Endothelial cell of umbilical vein (primary cell): Measurements from ENCODE around the gene GAB2. TPM values are rescaled to one million over a fixed set of nuclear protein-coding genes. Genes with fewer than 3 reads are reported as not detected.

Source experiments
- BruUV-seq: library from RNA; stranded (reverse); fragments of 400-500 nt; replicated peaks from 2 replicates; lab custom pipeline; 2021; lab: Mats Ljungman, UMichigan
- CTCF ChIA-PET: fragments of 300-600, 350-600 bp; sonication (Branson Sonifier 250); formaldehyde crosslinking; loops from one replicate; lab custom pipeline; 2021; ENCODE audit warnings: antibody characterized with exemption, inconsistent platforms; lab: Charles Lee
- POLR2A ChIA-PET: fragments of 300-600, 350-600 bp; sonication (Branson Sonifier 250); formaldehyde crosslinking; loops from one replicate; lab custom pipeline; 2021; ENCODE audit warnings: antibody characterized with exemption, inconsistent platforms; lab: Charles Lee
- DNase-seq: peaks from one replicate; pipeline ENCODE4 v3.0.0-alpha.2; 2011; ENCODE audit warnings: low read depth, low spot score
- FAIRE-seq: peaks from 2 replicates; lab custom pipeline; 2011; peaks lifted over from hg19 to GRCh38; lab: Jason Lieb, UNC
- H2AFZ ChIP-seq: 2 replicates; pipeline ENCODE4 v1.6.0; 2012; ENCODE audit warnings: low read depth, low read length, control low read depth, inconsistent platforms
- H3K27ac ChIP-seq: 2 replicates; pipeline ENCODE4 v1.5.1; 2011; ENCODE audit warnings: low read depth, mild to moderate bottlenecking, control low read depth, low read length, moderate library complexity; ENCODE audit not compliant: insufficient read depth
- H3K27me3 ChIP-seq, 2 experiments: 2 replicates each; pipeline versions ENCODE4 v1.6.0 to v1.6.1; 2011; ENCODE audit warnings: low read length in 2 of 2, mixed read lengths in 1 of 2; ENCODE audit not compliant: control insufficient read depth in 2 of 2, insufficient read depth in 2 of 2
- H3K36me3 ChIP-seq, 2 experiments: 2 replicates in 1 of 2; 3 replicates in 1 of 2; pipeline ENCODE4 v1.5.1; 2011; ENCODE audit warnings: low read length in 2 of 2, mild to moderate bottlenecking in 1 of 2, moderate library complexity in 1 of 2; ENCODE audit not compliant: control insufficient read depth in 2 of 2, insufficient read depth in 2 of 2; ENCODE audit errors: extremely low read depth in 1 of 2
- H3K4me1 ChIP-seq: 3 replicates; pipeline ENCODE4 v1.5.1; 2011; ENCODE audit warnings: mild to moderate bottlenecking, low read length; ENCODE audit not compliant: control insufficient read depth, insufficient read depth; ENCODE audit errors: extremely low read depth
- H3K4me2 ChIP-seq: 2 replicates; pipeline ENCODE4 v1.6.1; 2011; ENCODE audit warnings: low read length, control low read depth, mixed read lengths; ENCODE audit not compliant: insufficient read depth
- H3K4me3 ChIP-seq, 3 experiments: fragments of 200-600 bp in 1 of 3; sonication (generic), shearing (Covaris generic) in 1 of 3; replicated peaks in 1 of 3; 2 replicates each; pipeline ENCODE4 v1.5.1; 2011 to 2016; ENCODE audit warnings: control low read depth in 3 of 3, low read length in 3 of 3, mild to moderate bottlenecking in 2 of 3, inconsistent platforms in 1 of 3, low read depth in 1 of 3, moderate library complexity in 1 of 3; ENCODE audit not compliant: insufficient read depth in 1 of 3
- H3K79me2 ChIP-seq: 2 replicates; pipeline ENCODE4 v1.6.0; 2012; ENCODE audit warnings: low read length, inconsistent platforms; ENCODE audit not compliant: control insufficient read depth, insufficient read depth
- H3K9ac ChIP-seq: replicated peaks from 2 replicates; pipeline ENCODE3; 2011; ENCODE audit warnings: low read length, control low read depth; ENCODE audit not compliant: insufficient read depth; ENCODE audit errors: extremely low read depth
- H3K9me1 ChIP-seq: replicated peaks from 3 replicates; pipeline ENCODE4 v1.6.0; 2011; ENCODE audit warnings: mild to moderate bottlenecking, low read length; ENCODE audit not compliant: control insufficient read depth, insufficient read depth; ENCODE audit errors: extremely low read depth
- H3K9me3 ChIP-seq: replicated peaks from 2 replicates; pipeline ENCODE4 v1.5.1; 2012; ENCODE audit warnings: low read length, inconsistent platforms; ENCODE audit not compliant: control insufficient read depth, insufficient read depth
- H4K20me1 ChIP-seq: replicated peaks from 2 replicates; pipeline ENCODE3; 2011; ENCODE audit warnings: mild to moderate bottlenecking, low read length; ENCODE audit not compliant: control insufficient read depth, insufficient read depth; ENCODE audit errors: extremely low read depth
- EZH2 ChIP-seq: IDR thresholded peaks from 2 replicates; pipeline ENCODE4 v1.6.1; 2012; ENCODE audit warnings: borderline replicate concordance, low read depth, mild to moderate bottlenecking, moderate library complexity, low read length, inconsistent platforms; ENCODE audit not compliant: severe bottlenecking
- FOS ChIP-seq: IDR thresholded peaks from 2 replicates; pipeline ENCODE4 v1.6.1; 2011; ENCODE audit warnings: mild to moderate bottlenecking, low read length, moderate library complexity, borderline replicate concordance; ENCODE audit not compliant: insufficient read depth
- GATA2 ChIP-seq: IDR thresholded peaks from 2 replicates; pipeline ENCODE4 v1.7.0; 2011; ENCODE audit warnings: low read depth, mild to moderate bottlenecking, moderate library complexity, mixed read lengths, low read length; ENCODE audit not compliant: insufficient read length, insufficient read depth
- JUN ChIP-seq: IDR thresholded peaks from 2 replicates; pipeline ENCODE4 v1.6.1; 2011; ENCODE audit warnings: borderline replicate concordance, low read depth; ENCODE audit not compliant: insufficient read length, insufficient read depth
- MYC ChIP-seq: IDR thresholded peaks from one replicate; pipeline ENCODE4 v1.6.1; 2011; ENCODE audit warnings: mild to moderate bottlenecking, low read depth, low read length
- POLR2A ChIP-seq: IDR thresholded peaks from 2 replicates; pipeline ENCODE4 v1.6.1; 2012; ENCODE audit warnings: low read depth, mild to moderate bottlenecking, control low read depth, low read length
- POLR2AphosphoS5 ChIP-seq: IDR thresholded peaks from 2 replicates; pipeline ENCODE4 v1.6.1; 2012; ENCODE audit warnings: low read depth, mild to moderate bottlenecking, control low read depth, low read length, moderate library complexity; ENCODE audit not compliant: insufficient read depth
- dilution Hi-C: fragments of 300-500 bp; cut with MboI; formaldehyde crosslinking; loops from one replicate; pipeline ENCODE4 v1.15.0; 2019; ENCODE audit warnings: low sequenced_read_pairs; ENCODE audit not compliant: extremely low pct_ligation_motif_present
- intact Hi-C: fragments of 100-400 bp; cut with micrococcal nuclease; formaldehyde crosslinking; loops from one replicate; pipeline ENCODE4 v1.10.0; 2022
- polyA plus RNA-seq, 4 experiments: library from polyadenylated mRNA; depleted of rRNA in 3 of 4; stranded (reverse) in 3 of 4; unstranded in 1 of 4; fragments of >200 nt; gene quantifications; 2 replicates each; pipeline versions ENCODE4 v1.2.1 to v1.2.3, GENCODE V29; 2011 to 2012; ENCODE audit warnings: missing spikeins in 1 of 4
- total RNA-seq: library from RNA; stranded (reverse); gene quantifications from 2 replicates; pipeline ENCODE4 v1.2.3, GENCODE V29; 2021
- TF ChIP-seq, protein P1 (sequence below): IDR thresholded peaks from 2 replicates; pipeline ENCODE4 v1.6.1; 2011; ENCODE audit not compliant: insufficient read depth, insufficient read length
- TF ChIP-seq, protein P2 (sequence below), 2 donors: IDR thresholded peaks; 1 replicate in 1 of 2; 2 replicates in 1 of 2; pipeline ENCODE4 v1.5.1; 2011; ENCODE audit warnings: low read length in 2 of 2, mild to moderate bottlenecking in 2 of 2, moderate library complexity in 2 of 2, control low read depth in 1 of 2, inconsistent platforms in 1 of 2, low read depth in 1 of 2; ENCODE audit not compliant: insufficient read depth in 1 of 2; ENCODE audit errors: extremely low read depth in 1 of 2

Gene GAB2
- total and polyA plus RNA-seq, 2 donors (not counting 3 experiments of a cell fraction or from before 2014, with no cell fraction given) = 19.6 to 39.6 TPM

- Histone ChIP-seq H3K27ac (no peak overlapping the region), H4K20me1 (no peaks in the 10 kb centered on the region), H3K9ac (no peak overlapping the region), H3K36me3 (peaks cover 0 to 17% of the 10 kb centered on the region in 2 experiments), H3K4me3 (no peak overlapping the region), H3K9me1 (no peaks in the 10 kb centered on the region), H3K9me3 (no peaks in the 10 kb centered on the region), H3K4me1 (peaks cover 5% of the 10 kb centered on the region), H2AFZ (no peak overlapping the region), H3K79me2 (no peaks in the 10 kb centered on the region), H3K27me3 (no peaks in the 10 kb centered on the region), H3K4me2 (no peak overlapping the region)
- ChIA-PET CTCF (interaction anchor here (1.3 kb wide), 1 partner anchor 359 kb away, joined by 9 read pairs; no protein-coding TSS in a partner anchor), POLR2A (no interaction called here)
- DNase-seq (no peak), FAIRE-seq (no peak)
- BruUV-seq = no TSS peak
- TF ChIP-seq JUN (no peak), MYC (no peak), GATA2 (no peak), EZH2 (no peak), POLR2AphosphoS5 (no peak), POLR2A (no peak), FOS (no peak)
- TF ChIP-seq, protein P1, sequence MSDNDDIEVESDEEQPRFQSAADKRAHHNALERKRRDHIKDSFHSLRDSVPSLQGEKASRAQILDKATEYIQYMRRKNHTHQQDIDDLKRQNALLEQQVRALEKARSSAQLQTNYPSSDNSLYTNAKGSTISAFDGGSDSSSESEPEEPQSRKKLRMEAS = no peak
- TF ChIP-seq, protein P2, sequence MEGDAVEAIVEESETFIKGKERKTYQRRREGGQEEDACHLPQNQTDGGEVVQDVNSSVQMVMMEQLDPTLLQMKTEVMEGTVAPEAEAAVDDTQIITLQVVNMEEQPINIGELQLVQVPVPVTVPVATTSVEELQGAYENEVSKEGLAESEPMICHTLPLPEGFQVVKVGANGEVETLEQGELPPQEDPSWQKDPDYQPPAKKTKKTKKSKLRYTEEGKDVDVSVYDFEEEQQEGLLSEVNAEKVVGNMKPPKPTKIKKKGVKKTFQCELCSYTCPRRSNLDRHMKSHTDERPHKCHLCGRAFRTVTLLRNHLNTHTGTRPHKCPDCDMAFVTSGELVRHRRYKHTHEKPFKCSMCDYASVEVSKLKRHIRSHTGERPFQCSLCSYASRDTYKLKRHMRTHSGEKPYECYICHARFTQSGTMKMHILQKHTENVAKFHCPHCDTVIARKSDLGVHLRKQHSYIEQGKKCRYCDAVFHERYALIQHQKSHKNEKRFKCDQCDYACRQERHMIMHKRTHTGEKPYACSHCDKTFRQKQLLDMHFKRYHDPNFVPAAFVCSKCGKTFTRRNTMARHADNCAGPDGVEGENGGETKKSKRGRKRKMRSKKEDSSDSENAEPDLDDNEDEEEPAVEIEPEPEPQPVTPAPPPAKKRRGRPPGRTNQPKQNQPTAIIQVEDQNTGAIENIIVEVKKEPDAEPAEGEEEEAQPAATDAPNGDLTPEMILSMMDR (IDR thresholded peaks at IDR 0.05; ENCODE audit: extremely low read depth in 1 of 2, insufficient read depth in 1 of 2, low read depth in 1 of 2, low read length in 2 of 2) = no peak
- intact Hi-C loops (loop anchor here (5.0 kb wide), 1 partner anchor 68 kb away; the partner anchor contains the start of gene ALG8), dilution Hi-C loops (no loop called here)
Observed at GRCh38 chr11:78205691-78206090, 211.9 kb downstream of the GAB2 start.
